Heart left ventricle (tissue), 16 donors: ENCODE results near the gene TMEM229B. TPM values are rescaled to one million over a fixed set of nuclear protein-coding genes. Genes with fewer than 3 reads are reported as not detected.

Source experiments
- ATAC-seq, 4 donors: fragments of 200-7000 bp; cut with Tn5 transposase; one replicate each; pipeline ENCODE4 v1.9.1; 2020 to 2022; ENCODE audit warnings: moderate library complexity in 4 of 4, mild to moderate bottlenecking in 3 of 4, moderate number of reproducible peaks in 1 of 4
- DNase-seq, 5 donors: peaks; one replicate each; pipeline ENCODE4 v3.0.0-alpha.2; 2020
- H3K27ac ChIP-seq, 12 donors: fragments of 200-600 bp; sonication (generic) in 4 of 12; one replicate each; pipeline versions ENCODE4 v1.5.0 to v1.8.0; 2016 to 2022; ENCODE audit warnings: mild to moderate bottlenecking in 2 of 12
- H3K27me3 ChIP-seq, 9 donors: fragments of 200-600 bp; sonication (generic) in 2 of 9; one replicate each; pipeline versions ENCODE4 v1.5.1 to v1.8.0; 2016 to 2022; ENCODE audit warnings: mild to moderate bottlenecking in 3 of 9
- H3K36me3 ChIP-seq, 9 donors: fragments of 200-600 bp; sonication (generic) in 2 of 9; one replicate each; pipeline versions ENCODE4 v1.5.0 to v1.8.0; 2018 to 2022; ENCODE audit warnings: mild to moderate bottlenecking in 2 of 9
- H3K4me1 ChIP-seq, 12 donors: fragments of 200-600 bp; sonication (generic) in 4 of 12; one replicate each; pipeline versions ENCODE4 v1.5.0 to v1.8.0; 2016 to 2022; ENCODE audit warnings: mild to moderate bottlenecking in 3 of 12
- H3K4me3 ChIP-seq, 12 donors: fragments of 200-600 bp; sonication (generic) in 4 of 12; one replicate each; pipeline versions ENCODE4 v1.5.0 to v1.8.0; 2017 to 2022; ENCODE audit warnings: mild to moderate bottlenecking in 9 of 12, moderate library complexity in 4 of 12
- H3K9me3 ChIP-seq, 12 donors: fragments of 200-600 bp; sonication (generic) in 4 of 12; one replicate each; pipeline versions ENCODE4 v1.5.0 to v1.8.0; 2016 to 2022; ENCODE audit warnings: mild to moderate bottlenecking in 1 of 12
- POLR2A ChIP-seq, 2 donors: fragments of 450-650 bp; IDR thresholded peaks; one replicate each; pipeline ENCODE4 v1.6.1; 2017; ENCODE audit warnings: antibody characterized with exemption in 2 of 2, mild to moderate bottlenecking in 2 of 2, moderate library complexity in 2 of 2
- WGBS, 4 donors: extraction: QIAGEN DNeasy Blood & Tissue Kit in 2 of 4; methylation state at CpG; one replicate each; pipeline versions ENCODE4 v1.1.5 to v1.1.7; 2013 to 2018; 5-methylcytosine and 5-hydroxymethylcytosine counted together
- intact Hi-C, 10 donors: fragments of 100-400 bp; cut with DNase I; formaldehyde crosslinking; loops; one replicate each; pipeline versions ENCODE4 v1.11.1 to v1.14.2; 2022
- polyA plus RNA-seq, 2 donors: library from polyadenylated mRNA; stranded (reverse); fragments of 200-250 nt; gene quantifications; one replicate each; pipeline ENCODE4 v1.2.3, GENCODE V29; 2013
- total RNA-seq, 9 donors: library from RNA; depleted of rRNA in 2 of 9; stranded (reverse); fragments of >200 nt in 2 of 9; fragmentation: NEBNext Ultra II Directional in 3 of 9; extraction: Animal tissue kit (Norgen Biotek cat#: 25700) in 3 of 9; gene quantifications; one replicate each; pipeline versions ENCODE4 v1.1.0 to v1.2.4, GENCODE V29; 2016 to 2023
- TF ChIP-seq, protein P1 (sequence below), 12 donors: fragments of 200-600 bp; sonication (generic) in 4 of 12; IDR thresholded peaks; one replicate each; pipeline versions ENCODE4 v1.5.0 to v1.8.0; 2018 to 2022; ENCODE audit warnings: antibody characterized with exemption in 12 of 12, mild to moderate bottlenecking in 5 of 12
- donor health status: ischemic (EF 13 %, LVEDD 7.1; RV severe dilation, severe dysfunction).
- donor health status: healthy with polysubstance abuse.
- donor health status: DM: no; HTN: yes; CAD: no.
- donor health status: DM: no; HTN: no; CAD: no.
- donor health status: ischemic (EF 25% LVEDD 6.9; RV normal size, moderate dysfunction).
- donor health status: ischemic (EF 25% LVEDD 5.7; RV mildly dilated, moderate dysfunction).
- donor health status: healthy.
- donor health status: DM: yes; HTN: yes; CAD: no.
- donor health status: ischemic (EF 35%, LVEDD 5.7; RV mildly dilated, moderate dysfunction).
- donor health status: nonischemic (EF 11% LVEDD 7.7; RV severe dilation, severe dysfunction).
- donor health status: DM: yes; HTN: yes; CAD: no.
- donor health status: PGD.
- donor health status: ischemic (EF 29% LVEDD 5.4; RV normal size, mild dysfunction).
- donor health status: nonischemic (EF 23%, LVEDD 6.1; RV moderate dilation, normal function).

The TMEM229B gene
- total and polyA plus RNA-seq, 11 donors: 0.69 to 6.5 (median 1.7) TPM

GRCh38 chr14:67469954-67470353 is 18.6 kb downstream of the TMEM229B start:
- H3K27me3 ChIP-seq: no peaks in the 10 kb centered on the region
- H3K4me1 ChIP-seq: no peaks in the 10 kb centered on the region
- DNase-seq (no peak), ATAC-seq (no peak)
- no peaks in the 10 kb centered on the region for H3K9me3 ChIP-seq
- H3K27ac ChIP-seq: no peak overlapping the region
- H3K36me3 ChIP-seq: no peaks in the 10 kb centered on the region
- H3K4me3 ChIP-seq: no peak overlapping the region
- TF ChIP-seq, protein P1, sequence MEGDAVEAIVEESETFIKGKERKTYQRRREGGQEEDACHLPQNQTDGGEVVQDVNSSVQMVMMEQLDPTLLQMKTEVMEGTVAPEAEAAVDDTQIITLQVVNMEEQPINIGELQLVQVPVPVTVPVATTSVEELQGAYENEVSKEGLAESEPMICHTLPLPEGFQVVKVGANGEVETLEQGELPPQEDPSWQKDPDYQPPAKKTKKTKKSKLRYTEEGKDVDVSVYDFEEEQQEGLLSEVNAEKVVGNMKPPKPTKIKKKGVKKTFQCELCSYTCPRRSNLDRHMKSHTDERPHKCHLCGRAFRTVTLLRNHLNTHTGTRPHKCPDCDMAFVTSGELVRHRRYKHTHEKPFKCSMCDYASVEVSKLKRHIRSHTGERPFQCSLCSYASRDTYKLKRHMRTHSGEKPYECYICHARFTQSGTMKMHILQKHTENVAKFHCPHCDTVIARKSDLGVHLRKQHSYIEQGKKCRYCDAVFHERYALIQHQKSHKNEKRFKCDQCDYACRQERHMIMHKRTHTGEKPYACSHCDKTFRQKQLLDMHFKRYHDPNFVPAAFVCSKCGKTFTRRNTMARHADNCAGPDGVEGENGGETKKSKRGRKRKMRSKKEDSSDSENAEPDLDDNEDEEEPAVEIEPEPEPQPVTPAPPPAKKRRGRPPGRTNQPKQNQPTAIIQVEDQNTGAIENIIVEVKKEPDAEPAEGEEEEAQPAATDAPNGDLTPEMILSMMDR (IDR thresholded peaks at IDR 0.05): no peak
- TF ChIP-seq POLR2A (IDR thresholded peaks at IDR 0.05): no peak
- 92 to 95% (median 93%) methylated on average over 2 to 3 of the region's 3 CpGs for WGBS, 4 donors
- intact Hi-C loops: no loop called here

- Histone ChIP-seq H3K27ac (no peak overlapping the region), H3K4me1 (no peaks in the 10 kb centered on the region), H3K36me3 (no peaks in the 10 kb centered on the region), H3K4me3 (no peak overlapping the region), H3K27me3 (no peaks in the 10 kb centered on the region), H3K9me3 (no peaks in the 10 kb centered on the region)
- DNase-seq (no peak), ATAC-seq (no peak)
- TF ChIP-seq POLR2A (IDR thresholded peaks at IDR 0.05): no peak
- TF ChIP-seq, protein P1 (IDR thresholded peaks at IDR 0.05): no peak
- intact Hi-C loops: no loop called here
- 75 to 91% (median 80%) methylated on average over 6 of the region's 6 CpGs for WGBS, 4 donors
Measured at GRCh38 chr14:67468378-67468730, 20.2 kb downstream of the TMEM229B start.

- H3K27ac ChIP-seq: no peak overlapping the region
- ATAC-seq: no peak
- WGBS, 4 donors: 58 to 82% (median 70%) methylated on average over 1 of the region's 1 CpG
- H3K9me3 ChIP-seq: no peaks in the 10 kb centered on the region
- no peak overlapping the region for H3K4me3 ChIP-seq
- no peak for DNase-seq
- intact Hi-C loops: no loop called here
- TF ChIP-seq, protein P1 (IDR thresholded peaks at IDR 0.05): no peak
- no peak for TF ChIP-seq POLR2A (IDR thresholded peaks at IDR 0.05)
- H3K36me3 ChIP-seq: no peaks in the 10 kb centered on the region
- no peaks in the 10 kb centered on the region for H3K4me1 ChIP-seq
- no peaks in the 10 kb centered on the region for H3K27me3 ChIP-seq
Measured at GRCh38 chr14:67467134-67467533, 21.4 kb downstream of the TMEM229B start.

DNA sequence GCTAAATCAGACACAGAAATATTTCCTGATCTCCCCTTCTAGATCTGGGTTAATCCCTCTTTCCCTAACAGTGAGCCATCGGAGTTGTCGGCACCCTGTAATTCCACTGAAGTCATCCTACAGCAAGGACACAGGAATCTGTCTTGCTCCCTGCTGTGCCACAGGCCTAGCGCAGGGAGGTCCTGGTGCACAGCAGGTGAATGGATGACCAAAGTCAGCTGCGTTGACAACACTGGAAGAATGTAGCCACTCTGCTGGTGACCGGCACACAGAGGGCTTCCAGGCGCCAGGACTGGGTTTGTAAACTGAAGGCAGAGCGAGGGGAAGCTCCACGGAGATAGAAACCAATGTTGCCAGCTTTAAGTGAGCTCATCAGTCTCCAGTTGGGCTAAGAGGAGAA is 23.6 kb downstream of the TMEM229B start:
- WGBS, 4 donors: 73 to 77% (median 76%) methylated on average over 8 of the region's 8 CpGs
- H3K4me3 ChIP-seq: no peak overlapping the region
- no peak for ATAC-seq
- no peak for TF ChIP-seq POLR2A (IDR thresholded peaks at IDR 0.05)
- TF ChIP-seq, protein P1 (IDR thresholded peaks at IDR 0.05): no peak
- H3K27ac ChIP-seq: no peak overlapping the region
- DNase-seq: no peak
- no peaks in the 10 kb centered on the region for H3K27me3 ChIP-seq
- no peaks in the 10 kb centered on the region for H3K36me3 ChIP-seq
- peaks cover 0 to 1% (median 0%) of the 10 kb centered on the region in 12 donors for H3K4me1 ChIP-seq
- H3K9me3 ChIP-seq: no peaks in the 10 kb centered on the region
- intact Hi-C loops: no loop called here
